CD4-positive, alpha-beta T cell treated with Interleukin-4 for 1 hour (primary cell): ENCODE measurements around the gene THSD7B.
"Not testable (repeated sequence)": the region's sequence is repeated elsewhere in the genome, so short reads cannot be mapped to it uniquely, and the experiment has no call there.

ENCODE experiments used
- DNase-seq, 2 donors: peaks; one replicate each; pipeline ENCODE4 v3.0.0-alpha.2; 2020 to 2022

Gene THSD7B

DNA sequence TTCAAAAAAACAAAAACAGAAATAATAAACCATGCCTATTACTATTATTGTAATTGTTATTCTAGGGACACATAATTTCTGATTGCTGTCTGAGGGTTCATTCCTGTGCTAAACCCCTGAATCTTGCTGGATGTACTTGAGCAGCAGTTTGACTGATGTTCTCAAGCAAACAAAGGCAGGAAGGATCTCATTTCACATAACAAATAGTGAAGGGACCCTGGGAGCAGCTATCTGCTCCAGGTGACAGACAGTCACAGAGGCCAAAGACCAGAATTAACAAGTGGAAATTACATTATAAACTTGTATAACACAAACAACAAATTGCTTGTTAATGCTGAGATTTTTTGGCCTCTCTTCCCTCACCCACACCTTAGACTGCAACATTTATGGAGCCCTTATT is 284.2 kb downstream of the THSD7B start:
- no peak for DNase-seq

GRCh38 chr2:137050949-137051348 is 285.6 kb downstream of the THSD7B start:
- DNase-seq, result no peak

DNA sequence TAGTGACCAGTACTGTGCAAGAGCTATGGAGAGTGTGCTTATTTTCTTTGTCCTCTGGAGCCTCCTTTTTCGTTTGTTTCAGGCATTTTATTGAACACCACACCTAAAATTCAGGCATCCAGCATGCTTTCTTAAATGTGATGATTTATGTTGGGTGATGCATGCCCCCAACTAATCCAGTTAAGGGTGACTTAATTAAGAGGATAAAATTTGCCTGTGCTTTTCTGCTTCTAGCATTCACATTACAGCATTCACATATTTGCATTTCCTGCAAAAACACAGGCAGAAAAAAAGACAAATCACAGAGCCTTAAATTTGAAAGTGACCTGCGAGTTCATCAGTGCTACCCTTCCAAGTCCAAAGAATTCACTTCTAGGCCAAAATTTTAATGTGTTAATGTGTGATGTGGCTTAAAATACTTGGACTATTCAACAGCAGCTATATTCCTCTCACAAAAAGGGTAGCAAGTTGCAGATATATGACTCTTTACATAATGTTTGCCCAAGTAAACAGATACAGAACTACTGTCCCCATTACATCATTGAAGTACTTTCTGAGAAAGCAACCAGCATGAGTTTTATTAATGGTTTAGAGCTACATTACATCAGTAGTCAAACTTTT is 286.5 kb downstream of the THSD7B start:
- no peak for DNase-seq

DNA sequence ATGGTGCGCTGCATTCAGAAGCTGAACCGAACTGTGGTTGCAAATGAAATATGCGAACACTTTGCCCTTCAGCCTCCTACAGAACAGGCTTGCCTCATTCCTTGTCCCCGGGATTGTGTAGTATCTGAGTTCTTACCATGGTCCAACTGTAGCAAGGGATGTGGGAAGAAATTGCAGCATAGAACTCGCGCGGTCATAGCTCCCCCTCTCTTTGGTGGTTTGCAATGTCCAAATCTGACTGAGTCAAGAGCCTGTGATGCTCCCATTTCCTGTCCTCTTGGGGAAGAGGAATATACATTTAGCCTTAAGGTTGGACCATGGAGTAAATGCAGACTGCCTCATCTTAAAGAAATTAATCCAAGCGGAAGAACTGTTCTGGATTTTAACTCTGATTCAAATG is 291.4 kb downstream of the THSD7B start:
- DNase-seq, result no peak

DNA sequence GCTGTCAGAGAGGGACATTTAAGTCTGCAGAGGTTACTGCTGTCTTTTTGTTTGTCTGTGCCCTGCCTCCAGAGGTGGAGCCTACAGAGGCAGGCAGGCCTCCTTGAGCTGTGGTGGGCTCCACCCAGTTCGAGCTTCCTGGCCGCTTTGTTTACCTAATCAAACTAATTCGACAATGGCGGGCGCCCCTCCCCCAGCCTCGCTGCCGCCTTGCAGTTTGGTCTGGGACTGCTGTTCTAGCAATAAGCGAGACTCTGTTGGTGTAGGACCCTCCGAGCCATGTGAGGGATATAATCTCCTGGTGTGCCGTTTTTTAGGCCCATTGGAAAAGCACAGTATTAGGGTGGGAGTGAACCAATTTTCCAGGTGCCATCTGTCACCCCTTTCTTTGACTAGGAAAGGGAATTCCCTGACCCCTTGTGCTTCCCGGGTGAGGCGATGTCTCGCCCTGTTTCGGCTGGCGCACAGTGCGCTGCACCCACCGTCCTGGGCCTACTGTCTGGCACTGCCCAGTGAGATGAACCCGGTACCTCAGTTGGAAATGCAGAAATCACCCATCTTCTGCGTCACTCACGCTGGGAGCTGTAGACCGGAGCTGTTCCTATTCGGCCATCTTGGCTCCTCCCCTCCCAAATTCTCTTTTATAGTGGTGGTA is 310.9 kb downstream of the THSD7B start:
- not testable (repeated sequence) for DNase-seq

GRCh38 chr2:137091704-137092103 is 326.4 kb downstream of the THSD7B start:
- no peak for DNase-seq

DNA sequence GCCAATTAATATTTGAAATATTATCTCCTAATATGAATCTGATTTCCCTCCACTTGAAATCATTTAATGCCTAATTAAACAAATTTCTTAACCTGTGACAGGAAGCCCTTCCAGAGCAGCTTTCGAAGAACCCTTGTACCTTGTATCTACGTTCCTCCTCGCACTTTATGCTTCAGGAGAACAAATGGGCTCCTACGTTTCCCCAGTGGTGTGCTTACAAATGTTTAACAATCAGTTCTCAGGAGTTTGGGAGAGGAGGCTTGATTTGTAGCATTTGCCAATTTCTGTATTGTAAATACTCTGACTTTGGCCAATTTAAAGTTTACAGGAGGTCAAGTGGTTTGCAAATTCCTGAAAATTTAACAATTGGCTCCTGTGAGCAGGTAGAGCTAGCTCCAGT is 327.8 kb downstream of the THSD7B start:
- DNase-seq, result no peak

DNA sequence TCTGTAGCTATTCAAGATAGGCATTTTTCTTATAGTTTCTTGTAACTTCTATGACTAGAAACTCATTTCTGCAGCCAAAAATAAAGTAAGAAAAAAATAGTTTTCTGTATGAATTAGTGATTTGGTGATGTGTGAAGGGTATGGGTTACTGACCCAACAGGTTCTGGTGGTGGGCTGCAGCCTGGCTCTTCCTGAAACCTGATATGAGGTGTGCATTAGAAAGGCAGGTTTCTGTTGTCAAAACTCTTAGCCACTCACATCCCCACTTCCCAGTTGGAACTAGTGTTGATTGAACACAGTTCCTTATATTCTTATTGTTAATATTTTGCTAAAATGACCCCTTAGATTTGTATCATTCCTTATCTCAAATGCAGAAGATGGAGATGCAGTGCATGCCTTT is 330.8 kb downstream of the THSD7B start:
- no peak for DNase-seq

DNA sequence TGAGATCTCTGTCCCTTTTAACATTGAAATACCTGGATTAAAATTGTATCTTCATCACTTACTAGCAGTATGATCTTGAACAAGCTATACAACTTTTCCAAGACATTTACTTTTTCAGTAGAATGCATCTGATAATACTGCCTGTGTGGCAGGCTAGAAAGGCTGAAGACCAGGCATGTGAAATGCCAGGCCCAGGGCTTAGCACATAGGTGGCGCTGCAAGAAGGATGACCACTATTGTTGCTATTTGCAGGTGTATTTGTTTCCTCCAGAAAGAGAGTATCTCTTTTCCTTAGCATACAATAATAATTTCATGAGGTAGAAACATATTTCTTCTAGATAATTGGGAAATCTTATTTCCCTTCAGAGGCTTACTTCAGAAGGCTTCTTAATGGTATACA is 331.3 kb downstream of the THSD7B start:
- no peak for DNase-seq

GRCh38 chr2:137101814-137102213 is 336.5 kb downstream of the THSD7B start:
- not testable (repeated sequence) for DNase-seq

GRCh38 chr2:137107904-137108303 is 342.6 kb downstream of the THSD7B start:
- DNase-seq, result no peak

- no peak for DNase-seq
Observed at GRCh38 chr2:137111896-137112295, 346.6 kb downstream of the THSD7B start.

GRCh38 chr2:137115081-137115794 is 349.9 kb downstream of the THSD7B start:
- no peak for DNase-seq

DNA sequence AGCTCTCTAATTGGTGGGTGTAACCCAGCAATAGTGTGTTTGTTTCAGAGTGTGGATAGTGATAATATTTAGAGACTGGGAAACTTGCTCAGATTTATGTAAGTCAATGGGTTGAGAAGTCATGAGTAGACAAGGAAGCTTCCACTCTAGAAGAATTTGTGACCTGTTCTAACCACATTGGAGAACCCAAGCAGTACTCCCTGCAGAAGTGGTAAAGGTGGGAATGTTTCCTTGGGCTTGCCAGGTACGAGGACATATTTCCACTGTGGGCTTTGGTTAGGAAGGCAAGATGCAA is 350.4 kb downstream of the THSD7B start:
- no peak for DNase-seq

GRCh38 chr2:137117385-137117784 is 352.0 kb downstream of the THSD7B start:
- DNase-seq, result no peak

GRCh38 chr2:137118140-137118539 is 352.8 kb downstream of the THSD7B start:
- no peak for DNase-seq

DNA sequence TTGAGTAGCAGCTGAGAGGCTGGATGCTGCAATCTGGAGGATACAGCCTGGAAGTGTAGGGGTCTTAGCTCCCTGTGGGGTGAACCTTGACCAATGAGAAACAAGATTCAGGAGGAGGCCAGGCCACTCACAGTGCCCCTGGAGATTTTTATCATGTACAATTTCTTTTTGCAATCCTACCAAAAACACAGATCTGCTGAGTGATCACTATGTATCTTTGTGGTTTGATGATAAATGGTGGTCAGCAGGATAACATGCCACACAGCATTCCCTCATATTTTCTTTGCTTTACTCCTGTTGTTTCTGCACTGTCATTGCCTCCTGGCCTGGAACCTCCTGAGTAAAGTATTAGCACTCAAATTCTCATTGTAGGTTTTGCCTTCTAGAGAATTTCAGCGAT is 357.9 kb downstream of the THSD7B start:
- DNase-seq, result no peak

- no peak for DNase-seq
Observed at GRCh38 chr2:137133225-137133624, 367.9 kb downstream of the THSD7B start.

- no peak for DNase-seq
Observed at GRCh38 chr2:137138263-137138662, 372.9 kb downstream of the THSD7B start.

DNA sequence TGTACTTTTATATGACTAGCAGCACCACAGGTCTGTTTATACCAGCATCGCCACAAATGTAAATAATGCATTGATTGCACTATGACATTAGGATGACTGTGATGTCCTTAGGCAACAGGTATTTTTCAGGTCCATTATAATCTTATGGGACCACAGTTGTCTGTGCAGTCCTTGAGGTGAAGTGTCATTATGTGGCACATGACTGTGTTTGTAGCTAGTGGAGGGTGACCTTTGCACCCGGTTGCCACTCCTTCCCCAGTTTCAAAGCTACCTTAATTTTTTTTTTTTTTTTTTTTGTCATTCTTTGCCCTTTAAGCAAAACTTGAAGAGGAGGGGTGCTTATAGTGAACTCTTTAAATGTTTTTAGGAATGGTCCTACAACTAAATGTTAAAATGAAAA is 386.4 kb downstream of the THSD7B start:
- no peak for DNase-seq

DNA sequence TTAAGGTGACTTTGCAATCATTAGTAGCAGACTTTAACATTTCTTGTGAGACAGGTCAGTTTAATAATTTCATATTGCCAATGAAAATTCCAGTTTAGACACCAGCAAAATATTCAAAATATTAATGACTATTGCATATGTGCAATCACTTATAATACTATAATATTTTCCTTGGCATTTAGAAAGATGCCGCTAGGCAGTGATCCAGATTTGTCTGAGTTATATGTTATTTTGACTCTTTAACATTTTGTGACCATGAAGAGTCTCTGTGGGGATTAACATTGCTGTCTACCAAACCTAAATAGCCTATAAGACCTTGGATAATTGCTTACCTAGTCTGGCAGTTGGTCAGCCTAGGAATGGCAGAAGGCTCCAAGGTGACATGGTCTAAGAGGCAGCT is 389.6 kb downstream of the THSD7B start:
- no peak for DNase-seq

DNA sequence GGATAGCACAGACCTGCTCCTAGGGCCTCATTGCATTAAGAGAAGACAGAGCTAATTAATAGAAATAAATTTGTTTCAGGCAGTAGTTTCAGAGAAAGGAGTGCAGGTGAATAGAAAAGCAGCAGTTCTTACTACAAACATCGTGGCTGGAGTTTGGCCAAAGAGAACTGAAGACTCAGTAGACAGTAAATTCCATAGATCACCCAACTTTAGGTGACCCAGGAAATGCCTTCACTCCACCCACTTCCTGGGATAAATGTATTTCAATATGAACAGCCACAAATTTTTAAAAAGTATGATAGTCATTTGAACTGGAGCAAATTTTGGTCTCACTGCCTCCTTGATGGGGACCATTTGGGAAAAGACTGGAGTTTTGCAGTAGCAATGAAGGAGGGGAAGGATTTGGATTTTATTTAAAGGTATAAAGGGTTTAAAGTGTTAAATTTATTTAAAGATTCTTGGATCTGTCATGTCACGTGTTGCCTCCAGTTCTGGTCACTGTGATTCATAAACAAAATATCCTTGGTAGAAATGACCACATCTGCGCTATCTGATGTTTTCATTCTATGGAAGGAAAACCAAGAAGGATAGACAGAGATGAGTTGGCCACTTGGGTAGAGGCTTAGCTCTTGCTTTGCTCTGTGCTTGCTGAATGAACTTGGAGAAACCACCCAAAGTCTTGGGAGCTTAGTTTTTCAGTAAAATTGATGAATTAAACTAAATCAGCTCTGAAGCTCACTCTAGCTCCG is 390.2 kb downstream of the THSD7B start:
- no peak for DNase-seq

DNA sequence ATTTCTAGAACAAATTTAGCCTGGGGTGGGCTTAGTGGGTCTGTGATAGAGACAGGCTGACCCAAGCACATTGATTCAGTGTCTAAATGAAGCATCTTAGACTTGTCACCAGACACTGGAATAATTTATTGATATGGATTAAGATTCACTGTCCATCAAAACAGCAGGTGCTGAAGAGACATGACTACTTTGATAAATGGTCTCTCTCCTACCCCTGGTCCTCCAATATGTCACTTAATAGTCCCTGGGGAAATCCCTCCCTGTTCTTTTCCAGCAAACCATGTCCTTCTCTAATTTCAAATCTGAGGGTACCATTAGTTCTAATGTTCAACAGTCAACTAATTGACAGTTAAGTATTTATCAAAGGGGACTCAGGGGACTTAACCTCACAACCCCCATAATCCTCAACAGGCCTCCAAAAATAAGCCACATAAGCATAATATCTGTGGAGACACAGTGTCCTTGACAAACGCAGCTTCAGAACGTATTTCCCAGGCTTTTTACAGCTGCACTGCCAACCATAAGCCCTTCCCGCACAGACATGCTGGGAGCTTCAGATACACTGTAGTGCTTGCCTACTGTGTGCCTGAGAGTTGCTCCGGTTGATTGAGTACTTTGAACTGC is 391.0 kb downstream of the THSD7B start:
- DNase-seq, result no peak
